Panc1 (cell line): ENCODE data around the gene MAP4K2.

Experiments used
- POLR2AphosphoS5 ChIP-seq: IDR thresholded peaks from 2 replicates; pipeline ENCODE4 v1.6.1; 2012; ENCODE audit warnings: mild to moderate bottlenecking, low read depth, low read length, moderate library complexity
- TF ChIP-seq, protein P1 (sequence below): fragments of 450-650 bp; IDR thresholded peaks from 2 replicates; pipeline ENCODE4 v1.5.1; 2017; ENCODE audit warnings: mild to moderate bottlenecking

DNA sequence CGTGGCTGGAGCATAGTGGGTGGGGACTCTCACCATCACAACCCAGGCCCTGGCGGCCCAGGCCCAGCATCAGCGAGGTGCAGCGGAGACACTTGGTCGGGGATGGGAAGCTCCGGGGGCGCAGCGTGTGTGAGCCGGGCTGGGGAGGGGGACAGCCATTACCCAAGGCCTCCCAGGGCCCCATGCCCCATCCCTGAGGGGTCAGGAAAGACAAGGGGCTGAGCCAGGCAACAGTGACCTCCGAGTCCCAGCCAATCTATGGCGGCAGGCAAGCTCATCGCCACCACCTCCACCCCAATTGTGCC is 30.1 kb upstream of the MAP4K2 start:
- TF ChIP-seq, protein P1, sequence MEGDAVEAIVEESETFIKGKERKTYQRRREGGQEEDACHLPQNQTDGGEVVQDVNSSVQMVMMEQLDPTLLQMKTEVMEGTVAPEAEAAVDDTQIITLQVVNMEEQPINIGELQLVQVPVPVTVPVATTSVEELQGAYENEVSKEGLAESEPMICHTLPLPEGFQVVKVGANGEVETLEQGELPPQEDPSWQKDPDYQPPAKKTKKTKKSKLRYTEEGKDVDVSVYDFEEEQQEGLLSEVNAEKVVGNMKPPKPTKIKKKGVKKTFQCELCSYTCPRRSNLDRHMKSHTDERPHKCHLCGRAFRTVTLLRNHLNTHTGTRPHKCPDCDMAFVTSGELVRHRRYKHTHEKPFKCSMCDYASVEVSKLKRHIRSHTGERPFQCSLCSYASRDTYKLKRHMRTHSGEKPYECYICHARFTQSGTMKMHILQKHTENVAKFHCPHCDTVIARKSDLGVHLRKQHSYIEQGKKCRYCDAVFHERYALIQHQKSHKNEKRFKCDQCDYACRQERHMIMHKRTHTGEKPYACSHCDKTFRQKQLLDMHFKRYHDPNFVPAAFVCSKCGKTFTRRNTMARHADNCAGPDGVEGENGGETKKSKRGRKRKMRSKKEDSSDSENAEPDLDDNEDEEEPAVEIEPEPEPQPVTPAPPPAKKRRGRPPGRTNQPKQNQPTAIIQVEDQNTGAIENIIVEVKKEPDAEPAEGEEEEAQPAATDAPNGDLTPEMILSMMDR, result no peak
- TF ChIP-seq POLR2AphosphoS5, result no peak
